HEK293T (cell line): ENCODE data around the gene PPM1J.

Experiments
- ARNT ChIP-seq: fragments of 450-650 bp; IDR thresholded peaks from 2 replicates; pipeline ENCODE4 v1.6.1; 2017; ENCODE audit warnings: mild to moderate bottlenecking
- BHLHE40 ChIP-seq: fragments of 450-650 bp; IDR thresholded peaks from 2 replicates; pipeline ENCODE4 v1.6.1; 2016; ENCODE audit warnings: mild to moderate bottlenecking, moderate library complexity, borderline replicate concordance
- CTBP1 ChIP-seq: fragments of 450-650 bp; IDR thresholded peaks from 2 replicates; pipeline ENCODE4 v1.6.1; 2016; ENCODE audit warnings: borderline replicate concordance
- ELF4 ChIP-seq: fragments of 450-650 bp; IDR thresholded peaks from 2 replicates; pipeline ENCODE4 v1.6.1; 2017; ENCODE audit warnings: antibody characterized with exemption
- FOXA1 ChIP-seq: fragments of 450-650 bp; IDR thresholded peaks from 2 replicates; pipeline ENCODE4 v1.6.1; 2016; ENCODE audit warnings: mild to moderate bottlenecking
- FOXK2 ChIP-seq: fragments of 450-650 bp; IDR thresholded peaks from 2 replicates; pipeline ENCODE4 v1.6.1; 2016; ENCODE audit warnings: mild to moderate bottlenecking
- FOXM1 ChIP-seq: fragments of 450-650 bp; IDR thresholded peaks from 2 replicates; pipeline ENCODE4 v1.6.1; 2017; ENCODE audit warnings: mild to moderate bottlenecking, borderline replicate concordance
- SP1 ChIP-seq: fragments of 450-650 bp; IDR thresholded peaks from 2 replicates; pipeline ENCODE4 v1.6.1; 2017
- TARDBP ChIP-seq: fragments of 450-650 bp; IDR thresholded peaks from 2 replicates; pipeline ENCODE4 v1.6.1; 2016
- ZNF384 ChIP-seq: fragments of 450-650 bp; IDR thresholded peaks from 2 replicates; pipeline ENCODE4 v1.6.1; 2016

DNA sequence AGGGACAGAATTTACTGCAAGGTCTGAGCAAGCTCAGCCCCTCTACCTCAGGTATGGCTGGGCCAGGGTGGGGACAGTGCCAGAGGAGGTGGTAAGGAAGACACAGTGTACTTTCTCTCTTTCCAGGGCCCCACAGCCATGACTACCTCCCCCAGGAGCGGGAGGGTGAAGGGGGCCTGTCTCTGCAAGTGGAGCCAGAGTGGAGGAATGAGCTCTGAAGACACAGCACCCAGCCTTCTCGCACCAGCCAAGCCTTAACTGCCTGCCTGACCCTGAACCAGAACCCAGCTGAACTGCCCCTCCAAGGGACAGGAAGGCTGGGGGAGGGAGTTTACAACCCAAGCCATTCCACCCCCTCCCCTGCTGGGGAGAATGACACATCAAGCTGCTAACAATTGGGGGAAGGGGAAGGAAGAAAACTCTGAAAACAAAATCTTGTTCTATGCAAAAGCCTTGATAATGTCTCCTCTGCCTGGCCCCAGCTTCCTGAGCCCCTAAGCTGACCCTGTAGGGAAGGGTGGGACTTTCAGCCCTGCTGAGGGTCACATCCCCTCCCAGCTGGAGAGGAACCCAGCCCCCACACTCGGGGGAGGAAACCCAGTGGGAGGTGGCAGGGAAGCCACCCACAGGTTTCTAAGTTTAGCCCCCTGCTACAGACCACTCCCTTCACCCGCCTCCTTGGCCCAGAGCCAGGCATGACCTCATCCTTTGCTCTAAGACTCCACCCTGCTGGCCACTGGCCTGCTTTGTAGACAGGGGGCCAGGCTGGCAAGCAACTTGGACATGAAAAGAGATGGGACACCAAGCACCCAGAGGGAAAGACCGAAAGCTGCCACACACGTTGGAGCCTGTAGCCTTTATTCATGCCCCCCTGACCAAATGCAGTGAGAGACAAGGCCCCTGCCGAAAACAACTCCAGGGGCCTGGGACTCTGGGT, 14.6 kb downstream of the PPM1J start:
- TF ChIP-seq FOXM1 (peak; percentile 30; the same call in 1 of the 2 replicates), ARNT (no peak), FOXA1 (no peak), FOXK2 (no peak), SP1 (no peak), ELF4 (no peak), BHLHE40 (no peak), ZNF384 (no peak), TARDBP (no peak), CTBP1 (no peak)
